Effector memory CD4-positive, alpha-beta T cell (primary cell): ENCODE measurements around the gene STXBP4.
A peak's percentile ranks its signal among the peaks of the same experiment; 100 is the strongest.

ENCODE experiments used
- DNase-seq, 3 donors: peaks; one replicate each; pipeline ENCODE4 v3.0.0-alpha.2; 2020
- H3K27ac ChIP-seq: 2 replicates; pipeline ENCODE4 v1.7.0; 2013; ENCODE audit warnings: mild to moderate bottlenecking, low read length, moderate library complexity; ENCODE audit not compliant: insufficient read depth, poor library complexity, severe bottlenecking
- H3K27me3 ChIP-seq: replicated peaks from 2 replicates; pipeline ENCODE4 v1.7.0; 2013; ENCODE audit warnings: mild to moderate bottlenecking, low read length; ENCODE audit not compliant: insufficient read depth, control insufficient read depth, poor library complexity, severe bottlenecking
- H3K36me3 ChIP-seq: 2 replicates; pipeline ENCODE4 v1.7.0; 2013; ENCODE audit warnings: mild to moderate bottlenecking, low read length, moderate library complexity; ENCODE audit not compliant: control insufficient read depth, insufficient read depth
- H3K4me1 ChIP-seq: 2 replicates; pipeline ENCODE4 v1.7.0; 2013; ENCODE audit warnings: low read length, mild to moderate bottlenecking; ENCODE audit not compliant: control insufficient read depth, insufficient read depth, poor library complexity, severe bottlenecking
- H3K4me3 ChIP-seq: 2 replicates; pipeline ENCODE4 v1.7.0; 2013; ENCODE audit warnings: low read length, low read depth, mild to moderate bottlenecking; ENCODE audit not compliant: insufficient read depth, poor library complexity, severe bottlenecking
- H3K9me3 ChIP-seq: 2 replicates; pipeline ENCODE4 v1.7.0; 2013; ENCODE audit warnings: mild to moderate bottlenecking, low read length, moderate library complexity; ENCODE audit not compliant: control insufficient read depth

The STXBP4 gene

GRCh38 chr17:54968988-54969332 lies 395 bp downstream of the STXBP4 start:
- H3K4me1 ChIP-seq = no peaks in the 10 kb centered on the region
- H3K9me3 ChIP-seq = no peaks in the 10 kb centered on the region
- peak overlapping the region; percentile 79 for H3K4me3 ChIP-seq
- no peak for DNase-seq
- no peaks in the 10 kb centered on the region for H3K27me3 ChIP-seq
- H3K36me3 ChIP-seq = no peaks in the 10 kb centered on the region
- H3K27ac ChIP-seq = peak overlapping the region; percentile 74

GRCh38 chr17:54969658-54970572 lies 1.4 kb downstream of the STXBP4 start:
- DNase-seq = no peak
- Histone ChIP-seq H3K27ac (peak overlapping the region; percentile 74), H3K36me3 (no peaks in the 10 kb centered on the region), H3K9me3 (no peaks in the 10 kb centered on the region), H3K27me3 (no peaks in the 10 kb centered on the region), H3K4me1 (no peaks in the 10 kb centered on the region), H3K4me3 (peak overlapping the region; percentile 79)

- H3K4me3 ChIP-seq = no peak overlapping the region
- H3K36me3 ChIP-seq = no peaks in the 10 kb centered on the region
- H3K9me3 ChIP-seq = no peaks in the 10 kb centered on the region
- no peak overlapping the region for H3K27ac ChIP-seq
- H3K4me1 ChIP-seq = no peaks in the 10 kb centered on the region
- DNase-seq = no peak
- H3K27me3 ChIP-seq = no peaks in the 10 kb centered on the region
Observed at GRCh38 chr17:54971147-54971546, 2.6 kb downstream of the STXBP4 start.

GRCh38 chr17:54971901-54972300 lies 3.3 kb downstream of the STXBP4 start:
- DNase-seq = no peak
- no peaks in the 10 kb centered on the region for H3K4me1 ChIP-seq
- H3K4me3 ChIP-seq = no peak overlapping the region
- no peaks in the 10 kb centered on the region for H3K27me3 ChIP-seq
- H3K27ac ChIP-seq = no peak overlapping the region
- no peaks in the 10 kb centered on the region for H3K36me3 ChIP-seq
- H3K9me3 ChIP-seq = no peaks in the 10 kb centered on the region

- H3K4me3 ChIP-seq = no peak overlapping the region
- DNase-seq = no peak
- H3K4me1 ChIP-seq = no peaks in the 10 kb centered on the region
- no peaks in the 10 kb centered on the region for H3K36me3 ChIP-seq
- no peaks in the 10 kb centered on the region for H3K27me3 ChIP-seq
- H3K9me3 ChIP-seq = no peaks in the 10 kb centered on the region
- no peak overlapping the region for H3K27ac ChIP-seq
Observed at GRCh38 chr17:54972406-54973138, 4.0 kb downstream of the STXBP4 start.

- no peak for DNase-seq
- Histone ChIP-seq H3K27me3 (no peaks in the 10 kb centered on the region), H3K4me1 (no peaks in the 10 kb centered on the region)
Observed at GRCh38 chr17:54974759-54975158, 6.2 kb downstream of the STXBP4 start.

GRCh38 chr17:54976316-54976715 lies 7.8 kb downstream of the STXBP4 start:
- H3K27me3 ChIP-seq = no peaks in the 10 kb centered on the region
- no peaks in the 10 kb centered on the region for H3K36me3 ChIP-seq
- peaks cover 6% of the 10 kb centered on the region for H3K9me3 ChIP-seq
- H3K4me3 ChIP-seq = no peak overlapping the region
- no peaks in the 10 kb centered on the region for H3K4me1 ChIP-seq
- no peak overlapping the region for H3K27ac ChIP-seq
- no peak for DNase-seq

More at GRCh38 chr17:54974759-54975158, 6.2 kb downstream of the STXBP4 start:
- Histone ChIP-seq H3K36me3 (no peaks in the 10 kb centered on the region), H3K27ac (no peak overlapping the region), H3K4me3 (no peak overlapping the region), H3K9me3 (no peaks in the 10 kb centered on the region)

- Histone ChIP-seq H3K27ac (no peak overlapping the region), H3K4me3 (no peak overlapping the region), H3K9me3 (peaks cover 6% of the 10 kb centered on the region), H3K27me3 (no peaks in the 10 kb centered on the region), H3K4me1 (no peaks in the 10 kb centered on the region), H3K36me3 (no peaks in the 10 kb centered on the region)
- no peak for DNase-seq
Observed at GRCh38 chr17:54977744-54978143, 9.2 kb downstream of the STXBP4 start.

- H3K9me3 ChIP-seq = peaks cover 6% of the 10 kb centered on the region
- no peak overlapping the region for H3K4me3 ChIP-seq
- H3K36me3 ChIP-seq = no peaks in the 10 kb centered on the region
- no peaks in the 10 kb centered on the region for H3K27me3 ChIP-seq
- H3K27ac ChIP-seq = no peak overlapping the region
- no peak for DNase-seq
- no peaks in the 10 kb centered on the region for H3K4me1 ChIP-seq
Observed at GRCh38 chr17:54979657-54980056, 11.1 kb downstream of the STXBP4 start.

- Histone ChIP-seq H3K4me3 (no peak overlapping the region), H3K27me3 (no peaks in the 10 kb centered on the region), H3K4me1 (no peaks in the 10 kb centered on the region), H3K36me3 (no peaks in the 10 kb centered on the region), H3K27ac (no peak overlapping the region), H3K9me3 (peaks cover 6% of the 10 kb centered on the region)
- no peak for DNase-seq
Observed at GRCh38 chr17:54980375-54980774, 11.8 kb downstream of the STXBP4 start.
